GM19099 (cell line): Measurements from ENCODE around the gene PRRC2B.

Experiments
- POLR2A ChIP-seq: IDR thresholded peaks from 3 replicates; pipeline ENCODE4 v1.6.1; 2011; ENCODE audit warnings: low read depth; ENCODE audit not compliant: insufficient read length; ENCODE audit errors: extremely low read depth

Gene PRRC2B

GRCh38 chr9:131494296-131494870, 100.5 kb downstream of the PRRC2B start:
- TF ChIP-seq POLR2A, result no peak

GRCh38 chr9:131495785-131496184, 101.9 kb downstream of the PRRC2B start:
- TF ChIP-seq POLR2A, result no peak

- no peak for TF ChIP-seq POLR2A
Measured at GRCh38 chr9:131496844-131497405, 103.0 kb downstream of the PRRC2B start.

- TF ChIP-seq POLR2A, result no peak
Measured at GRCh38 chr9:131499254-131499767, 105.4 kb downstream of the PRRC2B start.

- no peak for TF ChIP-seq POLR2A
Measured at GRCh38 chr9:131500377-131500776, 106.5 kb downstream of the PRRC2B start.

GRCh38 chr9:131500939-131501541, 107.2 kb downstream of the PRRC2B start:
- TF ChIP-seq POLR2A, result no peak

GRCh38 chr9:131502781-131503625, 109.1 kb downstream of the PRRC2B start, which contains the start of gene POMT1:
TSS of gene POMT1 (plus strand) at chr9:131502918. CDS start at chr9:131504219, 1,301 bp downstream.
- peak; percentile 67 for TF ChIP-seq POLR2A

GRCh38 chr9:131503626-131504465, 110.0 kb downstream of the PRRC2B start:
- no peak for TF ChIP-seq POLR2A

- TF ChIP-seq POLR2A, result no peak
Measured at GRCh38 chr9:131505012-131505411, 111.1 kb downstream of the PRRC2B start.

GRCh38 chr9:131511416-131511815, 117.5 kb downstream of the PRRC2B start:
- TF ChIP-seq POLR2A, result no peak

- TF ChIP-seq POLR2A, result no peak
Measured at GRCh38 chr9:131511880-131512279, 118.0 kb downstream of the PRRC2B start.

GRCh38 chr9:131513177-131513576, 119.3 kb downstream of the PRRC2B start:
- no peak for TF ChIP-seq POLR2A

GRCh38 chr9:131516100-131516499, 122.2 kb downstream of the PRRC2B start:
- no peak for TF ChIP-seq POLR2A

GRCh38 chr9:131516930-131517329, 123.0 kb downstream of the PRRC2B start:
- no peak for TF ChIP-seq POLR2A
